HG02763 (cell line): ENCODE measurements around the gene LRRN3.

Source experiments
- ATAC-seq: cut with Tn5 transposase; IDR thresholded peaks from one replicate; pipeline ENCODE4 v1.9.1; 2021; ENCODE audit warnings: mild to moderate bottlenecking, moderate library complexity; ENCODE audit not compliant: unreplicated experiment

Gene LRRN3

GRCh38 chr7:111159426-111159825, 68.5 kb downstream of the LRRN3 start:
- no peak for ATAC-seq

DNA sequence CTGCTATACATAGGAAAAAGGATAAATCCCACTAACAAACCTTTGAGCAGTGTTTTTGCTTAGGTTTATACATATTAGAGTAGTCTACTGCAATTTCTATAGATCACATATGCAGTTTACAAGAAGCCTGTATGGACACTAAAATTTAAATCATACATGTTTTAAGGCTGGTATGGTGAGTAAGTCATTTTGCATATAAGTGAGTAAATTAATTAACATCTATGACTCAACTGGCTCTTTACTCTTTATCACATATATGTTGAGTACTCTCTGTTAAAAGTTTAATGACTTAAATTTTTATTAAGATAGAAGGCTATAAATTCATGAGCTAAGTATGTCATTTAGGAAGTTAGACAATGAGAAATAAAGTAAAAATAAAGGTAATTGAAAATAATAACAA, 69.4 kb downstream of the LRRN3 start:
- no peak for ATAC-seq

- ATAC-seq = no peak
These were observed 71.8 kb downstream of the LRRN3 start for GRCh38 chr7:111162692-111163091.

DNA sequence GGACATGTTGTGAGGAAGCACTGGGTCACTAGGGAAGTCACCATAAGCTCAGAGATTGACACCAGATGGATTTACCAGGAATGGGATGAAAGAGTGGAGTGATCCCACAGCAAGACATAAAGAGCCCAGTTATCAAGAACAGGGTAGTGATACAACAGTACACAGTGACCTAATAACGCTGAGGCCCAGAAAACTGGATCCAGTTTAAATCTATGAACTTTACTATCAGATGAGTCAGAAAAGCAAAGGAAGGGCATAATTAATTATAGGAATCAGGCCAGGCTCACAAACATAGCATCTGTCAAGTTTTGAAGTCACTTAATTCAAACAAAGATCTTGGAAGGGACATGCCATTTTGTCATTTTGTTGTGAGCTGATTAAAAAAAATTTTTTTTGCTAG, 73.5 kb downstream of the LRRN3 start:
- ATAC-seq = no peak

GRCh38 chr7:111168182-111168581, 77.3 kb downstream of the LRRN3 start:
- no peak for ATAC-seq

DNA sequence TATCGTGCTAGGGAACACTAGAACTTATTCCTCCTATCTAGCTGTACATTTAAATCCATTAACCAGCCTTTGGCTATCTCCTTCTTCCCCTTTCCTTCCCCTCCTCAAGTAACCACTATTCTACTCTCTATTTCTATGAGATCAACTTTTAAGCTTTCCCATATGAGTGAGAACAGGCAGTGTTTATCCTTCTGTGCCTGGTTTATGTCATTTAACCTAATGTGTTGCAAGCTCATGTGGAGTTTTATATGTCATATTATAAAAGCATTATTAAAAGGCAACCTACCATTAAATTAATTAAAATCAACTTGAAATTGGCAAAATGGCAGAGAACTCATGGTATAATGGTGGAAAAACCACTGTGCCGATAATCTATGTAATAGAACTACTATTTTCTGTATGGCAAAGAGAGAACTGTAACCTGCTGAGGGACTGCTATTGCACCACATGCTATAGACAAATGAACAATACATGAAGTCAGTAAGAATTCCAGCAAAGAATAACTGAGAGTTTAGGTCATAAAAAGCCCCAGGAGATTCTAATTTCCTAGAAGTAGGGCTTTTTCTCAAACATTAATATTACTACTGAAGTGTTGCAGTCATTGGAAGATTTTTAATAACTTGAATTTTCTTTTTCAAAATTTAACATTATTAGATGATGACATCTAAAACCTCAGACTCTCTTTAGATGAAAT, 81.8 kb downstream of the LRRN3 start:
- ATAC-seq = no peak

DNA sequence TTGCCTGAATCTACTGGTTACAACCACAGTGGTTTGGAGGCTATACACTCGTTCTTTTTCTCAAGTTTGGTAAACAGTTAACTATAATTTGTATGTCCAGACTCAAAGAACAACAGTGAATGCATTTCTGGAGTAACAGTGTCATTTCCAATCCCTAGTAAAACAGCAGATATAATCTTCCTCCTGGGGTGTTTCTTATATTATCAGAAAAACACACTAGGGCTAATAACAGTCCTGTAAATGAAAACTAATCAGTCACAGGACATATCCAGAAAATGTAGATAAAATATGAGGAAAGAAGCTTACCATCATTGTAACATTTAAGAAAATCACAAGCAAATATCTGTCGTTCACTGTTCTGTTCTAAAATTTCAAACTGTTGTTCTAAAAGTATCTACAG, 82.6 kb downstream of the LRRN3 start:
- no peak for ATAC-seq

- no peak for ATAC-seq
These were observed 83.1 kb downstream of the LRRN3 start for GRCh38 chr7:111173990-111174389.

- no peak for ATAC-seq
These were observed 83.6 kb downstream of the LRRN3 start for GRCh38 chr7:111174510-111174909.
